HepG2 (cell line): ENCODE results near the gene CCL4L2. TPM values are rescaled to one million over a fixed set of nuclear protein-coding genes. Genes with fewer than 3 reads are reported as not detected.
A peak's percentile ranks its signal among the peaks of the same experiment; 100 is the strongest.
"Not testable (repeated sequence)": the region's sequence is repeated elsewhere in the genome, so short reads cannot be mapped to it uniquely, and the experiment has no call there.

Source experiments
- ATAC-seq: fragments of 200-7000 bp; cut with Tn5 transposase; 3 replicates; pipeline ENCODE4 v1.9.1; 2020; ENCODE audit warnings: mild to moderate bottlenecking, moderate library complexity
- BruUV-seq: library from RNA; stranded (reverse); fragments of 400-500 nt; replicated peaks from 2 replicates; lab custom pipeline; 2021; lab: Mats Ljungman, UMichigan
- CTCF ChIA-PET: fragments of 300-600 bp; formaldehyde crosslinking; extraction: SDS; loops from one replicate; lab custom pipeline; 2021; ENCODE audit warnings: low total read pairs, inconsistent platforms, low intra/inter-chr PET ratio; lab: Yijun Ruan, JAX
- POLR2A ChIA-PET: fragments of 350-600 bp; sonication (Branson Sonifier 250); formaldehyde crosslinking; loops from one replicate; lab custom pipeline; 2020; ENCODE audit warnings: antibody characterized with exemption, inconsistent platforms; lab: Yijun Ruan, JAX
- DNase-seq: peaks from one replicate; pipeline ENCODE4 v3.0.0-alpha.2; 2015; ENCODE audit warnings: low spot score
- FAIRE-seq: peaks from 3 replicates; lab custom pipeline; 2011; peaks lifted over from hg19 to GRCh38; lab: Jason Lieb, UNC
- H2AFZ ChIP-seq: one replicate; pipeline ENCODE4 v1.6.1; 2011; ENCODE audit warnings: low read length, inconsistent platforms
- H3K27ac ChIP-seq: fragments of 300-600 bp; 3 replicates; pipeline ENCODE4 v1.8.0; 2011; ENCODE audit warnings: mixed run types, mild to moderate bottlenecking, mixed read lengths, low read length, inconsistent platforms; ENCODE audit not compliant: insufficient read depth; ENCODE audit errors: extremely low read length
- H3K27me3 ChIP-seq, 2 experiments: fragments of 200-600 bp in 1 of 2; 2 replicates in 1 of 2; 3 replicates in 1 of 2; pipeline versions ENCODE4 v1.6.0 to v1.8.0; 2011; ENCODE audit warnings: low read length in 2 of 2, mild to moderate bottlenecking in 2 of 2, moderate library complexity in 2 of 2, inconsistent platforms in 1 of 2; ENCODE audit not compliant: insufficient read depth in 2 of 2, control insufficient read depth in 1 of 2
- H3K36me3 ChIP-seq, 2 experiments: fragments of 200-600 bp in 1 of 2; replicated peaks in 1 of 2; 2 replicates in 1 of 2; 3 replicates in 1 of 2; pipeline versions ENCODE4 v1.5.1 to v1.8.0; 2011; ENCODE audit warnings: low read length in 2 of 2, inconsistent platforms in 1 of 2; ENCODE audit not compliant: insufficient read depth in 2 of 2, control insufficient read depth in 1 of 2
- H3K4me1 ChIP-seq: 2 replicates; pipeline ENCODE4 v1.5.1; 2012; ENCODE audit warnings: low read length, inconsistent platforms; ENCODE audit not compliant: insufficient read depth
- H3K4me2 ChIP-seq: 2 replicates; pipeline ENCODE4 v1.6.0; 2011; ENCODE audit warnings: low read depth, low read length, inconsistent platforms
- H3K4me3 ChIP-seq, 3 experiments: fragments of 200-600 bp in 1 of 3; sonication (generic), shearing (Covaris generic) in 1 of 3; replicated peaks in 1 of 3; 2 replicates each; pipeline ENCODE4 v1.5.1; 2011 to 2016; ENCODE audit warnings: low read length in 3 of 3, inconsistent platforms in 2 of 3, low read depth in 2 of 3, mild to moderate bottlenecking in 2 of 3, control low read depth in 1 of 3, mixed read lengths in 1 of 3; ENCODE audit not compliant: insufficient read depth in 1 of 3
- H3K79me2 ChIP-seq: one replicate; pipeline ENCODE4 v1.6.1; 2011; ENCODE audit warnings: low read length, inconsistent platforms; ENCODE audit not compliant: insufficient read depth
- H3K9ac ChIP-seq: 2 replicates; pipeline ENCODE4 v1.6.0; 2011; ENCODE audit warnings: mild to moderate bottlenecking, low read depth, low read length, inconsistent platforms; ENCODE audit not compliant: insufficient read depth
- H3K9me3 ChIP-seq: 2 replicates; pipeline ENCODE4 v1.5.1; 2012; ENCODE audit warnings: mild to moderate bottlenecking, low read length
- H4K20me1 ChIP-seq: 2 replicates; pipeline ENCODE4 v1.6.0; 2011; ENCODE audit warnings: inconsistent platforms, mild to moderate bottlenecking, low read length, moderate library complexity; ENCODE audit not compliant: insufficient read depth
- CENPT ChIP-seq: sonication (generic); formaldehyde crosslinking; IDR thresholded peaks from 2 replicates; pipeline ENCODE4 v1.8.0; 2022; ENCODE audit warnings: low read depth, mild to moderate bottlenecking, moderate library complexity, missing genetic modification reagents
- DNMT1 ChIP-seq: sonication (generic); formaldehyde crosslinking; IDR thresholded peaks from 2 replicates; pipeline ENCODE4 v1.5.1; 2020; ENCODE audit warnings: mild to moderate bottlenecking, missing genetic modification reagents
- EED ChIP-seq: sonication (generic); formaldehyde crosslinking; IDR thresholded peaks from 2 replicates; pipeline ENCODE4 v1.5.0; 2020; ENCODE audit warnings: mild to moderate bottlenecking, missing genetic modification reagents
- HOXA9 ChIP-seq: sonication (generic); formaldehyde crosslinking; IDR thresholded peaks from 2 replicates; pipeline ENCODE4 v1.8.1; 2022; ENCODE audit warnings: missing genetic modification reagents, mild to moderate bottlenecking, moderate library complexity, borderline replicate concordance
- MNT ChIP-seq: fragments of 450-650 bp; IDR thresholded peaks from 2 replicates; pipeline ENCODE4 v1.6.1; 2016
- MTERF4 ChIP-seq: sonication (generic); formaldehyde crosslinking; IDR thresholded peaks from 2 replicates; pipeline ENCODE4 v1.8.0; 2023; ENCODE audit warnings: mild to moderate bottlenecking, missing genetic modification reagents
- ZNF235 ChIP-seq: sonication (generic); formaldehyde crosslinking; IDR thresholded peaks from 2 replicates; pipeline ENCODE4 v1.8.1; 2023; ENCODE audit warnings: mild to moderate bottlenecking, missing genetic modification reagents, borderline replicate concordance
- ZNF460 ChIP-seq: sonication (generic); formaldehyde crosslinking; IDR thresholded peaks from 2 replicates; pipeline ENCODE4 v1.5.1; 2020; ENCODE audit warnings: missing genetic modification reagents, mild to moderate bottlenecking, borderline replicate concordance
- ZNF746 ChIP-seq: sonication (generic); formaldehyde crosslinking; IDR thresholded peaks from 2 replicates; pipeline ENCODE4 v1.8.0; 2022; ENCODE audit warnings: mild to moderate bottlenecking, missing genetic modification reagents
- WGBS: methylation state at CpG from one replicate; pipeline ENCODE4 v1.1.6; 2017; ENCODE audit warnings: low lambda C conversion rate; 5-methylcytosine and 5-hydroxymethylcytosine counted together
- in situ Hi-C: cut with HindIII; loops from 2 replicates; pipeline ENCODE4 v1.10.0; 2017; ENCODE audit warnings: low pct_unique_long_range_greater_than_20kb; ENCODE audit not compliant: extremely low pct_ligation_motif_present
- intact Hi-C: fragments of 100-400 bp; cut with micrococcal nuclease; formaldehyde crosslinking; loops from one replicate; pipeline ENCODE4 v1.10.0; 2022; ENCODE audit not compliant: unreplicated experiment
- polyA plus RNA-seq, 8 experiments: library from polyadenylated mRNA; depleted of rRNA in 3 of 8; stranded (reverse) in 7 of 8; unstranded in 1 of 8; fragments of >200 nt; fragmentation: Illumina TruSeq in 4 of 8; extraction: Trizol in 4 of 8; gene quantifications; 2 replicates each; pipeline versions ENCODE4 v1.2.1 to v1.2.3, GENCODE V29; 2011 to 2016; ENCODE audit warnings: low read depth in 4 of 8, missing spikeins in 1 of 8, mixed read lengths in 1 of 8; ENCODE audit not compliant: insufficient read depth in 1 of 8
- total RNA-seq, 5 experiments: library from RNA; depleted of rRNA; stranded (reverse); fragments of >200 nt; fragmentation: Illumina TruSeq; extraction: Trizol; gene quantifications; 2 replicates each; pipeline ENCODE4 v1.2.3, GENCODE V29; 2016; ENCODE audit warnings: low read depth in 1 of 5
- TF ChIP-seq, protein P1 (sequence below): sonication (generic); formaldehyde crosslinking; IDR thresholded peaks from 2 replicates; pipeline ENCODE4 v1.8.1; 2023; ENCODE audit warnings: mild to moderate bottlenecking, missing genetic modification reagents

CCL4L2 gene
- total and polyA plus RNA-seq, 2 of the 13 experiments (the other 11 are each of a cell fraction or from before 2014, with no cell fraction given) = not detected

- CTCF ChIA-PET, in situ Hi-C loops, H3K27ac ChIP-seq, H3K9me3 ChIP-seq, H3K36me3 ChIP-seq, ATAC-seq, H3K4me2 ChIP-seq, H3K4me3 ChIP-seq, H2AFZ ChIP-seq, H3K4me1 ChIP-seq, H3K79me2 ChIP-seq, BruUV-seq, H4K20me1 ChIP-seq, POLR2A ChIA-PET, H3K9ac ChIP-seq, DNase-seq, FAIRE-seq, intact Hi-C loops: not testable (repeated sequence)
- peaks cover 21 to 32% of the 10 kb centered on the region in 2 experiments for H3K27me3 ChIP-seq
- WGBS = 47% methylated on average over 6 of the region's 6 CpGs
Observed at GRCh38 chr17:36181446-36182175, 29.3 kb upstream of the CCL4L2 start.

GRCh38 chr17:36182176-36183000 is 28.5 kb upstream of the CCL4L2 start:
- Histone ChIP-seq H3K4me3 (peak overlapping the region; percentile 19 to 68 (median 54); a peak in 4 of 6 replicates), H3K9me3 (no peaks in the 10 kb centered on the region), H3K4me2 (peak overlapping the region; percentile 61), H3K36me3 (no peaks in the 10 kb centered on the region), H3K79me2 (no peaks in the 10 kb centered on the region), H3K9ac (no peak overlapping the region), H3K4me1 (no peaks in the 10 kb centered on the region), H3K27ac (no peak overlapping the region), H2AFZ (no peak overlapping the region), H4K20me1 (no peaks in the 10 kb centered on the region), H3K27me3 (peaks cover 21 to 39% of the 10 kb centered on the region in 2 experiments)
- no peak for DNase-seq
- 43% methylated on average over 48 of the region's 48 CpGs for WGBS
- peak; percentile 17 for ATAC-seq
- in situ Hi-C loops (no loop called here), intact Hi-C loops (no loop called here)
- no TSS peak for BruUV-seq
- CTCF ChIA-PET = no interaction called here
- POLR2A ChIA-PET = no interaction called here
- FAIRE-seq = no peak
- no peak for TF ChIP-seq ZNF746 (CRISPR knock-in tag)
- TF ChIP-seq EED = 0 out of 2 replicates have a peak, but pooled peaks have one; percentile 57
- no peak for TF ChIP-seq ZNF460 (CRISPR knock-in tag)
- TF ChIP-seq CENPT (CRISPR knock-in tag) = 0 out of 2 replicates have a peak, but pooled peaks have one; percentile 23
- peak; percentile 84 for TF ChIP-seq MNT
- TF ChIP-seq, protein P1, sequence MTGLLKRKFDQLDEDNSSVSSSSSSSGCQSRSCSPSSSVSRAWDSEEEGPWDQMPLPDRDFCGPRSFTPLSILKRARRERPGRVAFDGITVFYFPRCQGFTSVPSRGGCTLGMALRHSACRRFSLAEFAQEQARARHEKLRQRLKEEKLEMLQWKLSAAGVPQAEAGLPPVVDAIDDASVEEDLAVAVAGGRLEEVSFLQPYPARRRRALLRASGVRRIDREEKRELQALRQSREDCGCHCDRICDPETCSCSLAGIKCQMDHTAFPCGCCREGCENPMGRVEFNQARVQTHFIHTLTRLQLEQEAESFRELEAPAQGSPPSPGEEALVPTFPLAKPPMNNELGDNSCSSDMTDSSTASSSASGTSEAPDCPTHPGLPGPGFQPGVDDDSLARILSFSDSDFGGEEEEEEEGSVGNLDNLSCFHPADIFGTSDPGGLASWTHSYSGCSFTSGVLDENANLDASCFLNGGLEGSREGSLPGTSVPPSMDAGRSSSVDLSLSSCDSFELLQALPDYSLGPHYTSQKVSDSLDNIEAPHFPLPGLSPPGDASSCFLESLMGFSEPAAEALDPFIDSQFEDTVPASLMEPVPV (CRISPR knock-in tag) = 0 out of 2 replicates have a peak, but pooled peaks have one; percentile 7
- TF ChIP-seq HOXA9 (CRISPR knock-in tag) = peak; percentile 53; the same call in 1 of the 2 replicates
- 0 out of 2 replicates have a peak, but pooled peaks have one; percentile 8 for TF ChIP-seq ZNF235
- peak; percentile 45; the same call in 1 of the 2 replicates for TF ChIP-seq DNMT1 (CRISPR knock-in tag)
- TF ChIP-seq MTERF4 = 0 out of 2 replicates have a peak, but pooled peaks have one; percentile 27
